Colonic mucosa (tissue), 4 donors: Measurements from ENCODE around the gene TBC1D22B. TPM values are rescaled to one million over a fixed set of nuclear protein-coding genes. Genes with fewer than 3 reads are reported as not detected.

Experiments used
- DNase-seq: peaks from one replicate; pipeline ENCODE4 v3.0.0-alpha.2; 2020
- H3K27ac ChIP-seq: fragments of 200-600 bp; one replicate; pipeline ENCODE4 v1.8.0; 2021
- H3K27me3 ChIP-seq: fragments of 200-600 bp; one replicate; pipeline ENCODE4 v1.8.0; 2021
- H3K36me3 ChIP-seq: fragments of 200-600 bp; one replicate; pipeline ENCODE4 v1.8.0; 2021
- H3K4me1 ChIP-seq: fragments of 200-600 bp; one replicate; pipeline ENCODE4 v1.8.0; 2021; ENCODE audit warnings: mild to moderate bottlenecking
- H3K4me3 ChIP-seq: fragments of 200-600 bp; one replicate; pipeline ENCODE4 v1.8.0; 2021
- H3K9ac ChIP-seq, 2 donors: one replicate each; pipeline ENCODE4 v1.7.0; 2013; ENCODE audit warnings: control low read depth in 2 of 2, low read depth in 2 of 2, low read length in 2 of 2
- H3K9me3 ChIP-seq: fragments of 200-600 bp; one replicate; pipeline ENCODE4 v1.8.0; 2021
- intact Hi-C: fragments of 100-400 bp; cut with DNase I; formaldehyde crosslinking; loops from one replicate; pipeline ENCODE4 v1.14.1; 2022
- total RNA-seq, 2 donors: library from RNA; stranded (reverse); fragmentation: NEBNext Ultra II Directional in 1 of 2; extraction: Animal tissue kit (Norgen Biotek cat#: 25700) in 1 of 2; gene quantifications; one replicate each; pipeline ENCODE4 v1.2.1, GENCODE V29; 2021
- TF ChIP-seq, protein P1 (sequence below): fragments of 200-600 bp; IDR thresholded peaks from one replicate; pipeline ENCODE4 v1.8.0; 2022; ENCODE audit warnings: antibody characterized with exemption, mild to moderate bottlenecking
- donor health status: healthy.
- donor health status: DM: no; HTN: no; CAD: no.
- donor health status: DM: no; HTN: no; CAD: no.

The TBC1D22B gene
- total RNA-seq, 2 donors from 2014 or later = 13.3 to 15.2 TPM

DNA sequence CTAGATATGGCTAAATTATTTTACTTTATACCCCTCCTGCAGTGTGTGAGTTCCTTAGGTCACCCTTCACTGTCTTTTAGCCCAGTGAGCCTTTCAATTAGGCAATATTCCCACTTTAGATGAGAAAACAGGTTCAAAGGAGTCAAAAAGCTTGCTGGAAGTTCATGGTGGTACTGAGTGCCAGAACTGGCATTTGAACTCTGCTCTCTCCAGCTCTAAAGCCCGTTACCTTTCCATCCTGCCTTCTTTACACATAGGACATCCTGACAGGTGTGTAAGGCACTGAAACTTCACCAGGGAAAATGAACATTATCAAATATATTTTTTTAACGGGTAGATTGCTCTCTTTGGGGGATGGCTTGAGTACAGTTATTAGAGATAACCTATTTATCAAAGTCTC lies 11.5 kb downstream of the TBC1D22B start:
- Histone ChIP-seq H3K36me3 (no peaks in the 10 kb centered on the region), H3K4me3 (no peak overlapping the region), H3K4me1 (no peaks in the 10 kb centered on the region), H3K9ac (no peak overlapping the region), H3K9me3 (no peaks in the 10 kb centered on the region), H3K27me3 (no peaks in the 10 kb centered on the region), H3K27ac (no peak overlapping the region)
- TF ChIP-seq, protein P1, sequence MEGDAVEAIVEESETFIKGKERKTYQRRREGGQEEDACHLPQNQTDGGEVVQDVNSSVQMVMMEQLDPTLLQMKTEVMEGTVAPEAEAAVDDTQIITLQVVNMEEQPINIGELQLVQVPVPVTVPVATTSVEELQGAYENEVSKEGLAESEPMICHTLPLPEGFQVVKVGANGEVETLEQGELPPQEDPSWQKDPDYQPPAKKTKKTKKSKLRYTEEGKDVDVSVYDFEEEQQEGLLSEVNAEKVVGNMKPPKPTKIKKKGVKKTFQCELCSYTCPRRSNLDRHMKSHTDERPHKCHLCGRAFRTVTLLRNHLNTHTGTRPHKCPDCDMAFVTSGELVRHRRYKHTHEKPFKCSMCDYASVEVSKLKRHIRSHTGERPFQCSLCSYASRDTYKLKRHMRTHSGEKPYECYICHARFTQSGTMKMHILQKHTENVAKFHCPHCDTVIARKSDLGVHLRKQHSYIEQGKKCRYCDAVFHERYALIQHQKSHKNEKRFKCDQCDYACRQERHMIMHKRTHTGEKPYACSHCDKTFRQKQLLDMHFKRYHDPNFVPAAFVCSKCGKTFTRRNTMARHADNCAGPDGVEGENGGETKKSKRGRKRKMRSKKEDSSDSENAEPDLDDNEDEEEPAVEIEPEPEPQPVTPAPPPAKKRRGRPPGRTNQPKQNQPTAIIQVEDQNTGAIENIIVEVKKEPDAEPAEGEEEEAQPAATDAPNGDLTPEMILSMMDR = no peak
- DNase-seq = no peak
- intact Hi-C loops = no loop called here

DNA sequence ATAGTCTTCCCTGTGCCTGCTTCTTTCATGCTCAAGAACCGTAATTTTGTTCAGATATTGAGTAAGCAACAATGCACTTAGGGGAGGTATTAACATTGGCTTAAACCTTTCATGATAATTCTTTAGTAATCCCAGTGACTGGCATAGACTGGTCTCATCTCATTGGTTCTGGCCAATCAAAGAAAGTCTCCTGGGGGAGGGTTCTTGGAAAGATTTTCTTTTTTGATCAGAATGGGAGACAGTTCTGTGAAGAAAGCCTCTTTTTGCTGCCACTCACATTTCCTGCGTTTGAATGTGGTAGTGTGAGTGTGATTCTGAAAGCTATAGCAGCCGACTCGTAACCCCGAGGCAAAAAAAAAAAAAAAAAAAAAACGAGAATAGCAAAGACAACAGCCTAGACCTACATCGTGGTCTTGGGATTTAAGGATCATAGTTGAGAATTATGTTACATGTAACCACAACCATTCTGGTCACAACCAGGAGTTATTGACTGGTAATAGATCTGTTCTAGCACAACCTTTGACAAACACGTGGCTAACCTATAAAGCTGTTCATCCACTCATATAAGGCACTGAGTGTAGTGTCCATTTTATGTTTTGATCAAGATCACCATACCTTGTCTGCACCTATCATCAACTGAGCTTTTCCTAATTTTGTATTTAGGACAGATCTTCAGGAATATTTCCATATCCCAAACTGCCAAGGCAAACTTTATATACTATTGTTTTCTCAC lies 15.4 kb downstream of the TBC1D22B start:
- Histone ChIP-seq H3K4me1 (no peaks in the 10 kb centered on the region), H3K9me3 (no peaks in the 10 kb centered on the region), H3K27me3 (no peaks in the 10 kb centered on the region), H3K36me3 (no peaks in the 10 kb centered on the region), H3K27ac (no peak overlapping the region), H3K4me3 (no peak overlapping the region), H3K9ac (no peak overlapping the region)
- intact Hi-C loops = no loop called here
- TF ChIP-seq, protein P1 = no peak
- no peak for DNase-seq

GRCh38 chr6:37273690-37274089 lies 16.1 kb downstream of the TBC1D22B start:
- TF ChIP-seq, protein P1 = no peak
- Histone ChIP-seq H3K27me3 (no peaks in the 10 kb centered on the region), H3K9me3 (no peaks in the 10 kb centered on the region), H3K4me1 (no peaks in the 10 kb centered on the region), H3K27ac (no peak overlapping the region), H3K4me3 (no peak overlapping the region), H3K36me3 (no peaks in the 10 kb centered on the region), H3K9ac (no peak overlapping the region)
- intact Hi-C loops = no loop called here
- DNase-seq = no peak

- Histone ChIP-seq H3K9me3 (no peaks in the 10 kb centered on the region), H3K9ac (no peak overlapping the region), H3K36me3 (no peaks in the 10 kb centered on the region), H3K27me3 (no peaks in the 10 kb centered on the region), H3K4me3 (no peak overlapping the region), H3K4me1 (no peaks in the 10 kb centered on the region), H3K27ac (no peak overlapping the region)
- intact Hi-C loops = no loop called here
- TF ChIP-seq, protein P1 = no peak
- no peak for DNase-seq
These were observed 17.8 kb downstream of the TBC1D22B start for GRCh38 chr6:37275350-37275749.

DNA sequence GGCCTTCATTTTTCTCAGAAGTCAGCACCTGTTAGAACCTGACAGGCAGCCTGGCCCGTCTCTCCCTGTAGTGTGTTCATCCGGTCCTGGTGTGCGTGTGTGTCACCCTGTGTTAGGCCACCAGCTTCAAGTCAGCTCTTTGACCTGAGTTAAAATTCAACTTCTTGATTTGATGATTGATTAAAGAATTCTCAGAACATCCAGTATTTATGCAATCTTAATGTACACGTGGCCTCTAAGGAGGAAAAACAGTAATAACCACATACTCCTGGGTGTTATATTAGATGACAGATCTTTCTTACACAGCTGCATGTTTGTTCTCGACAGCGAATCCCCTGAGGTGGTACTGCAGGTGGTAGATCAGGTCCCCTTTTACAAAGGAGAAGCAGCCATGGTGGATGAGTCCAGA lies 19.4 kb downstream of the TBC1D22B start:
- Histone ChIP-seq H3K27me3 (no peaks in the 10 kb centered on the region), H3K36me3 (no peaks in the 10 kb centered on the region), H3K9ac (no peak overlapping the region), H3K4me3 (no peak overlapping the region), H3K9me3 (no peaks in the 10 kb centered on the region), H3K27ac (no peak overlapping the region), H3K4me1 (no peaks in the 10 kb centered on the region)
- TF ChIP-seq, protein P1 = no peak
- DNase-seq = no peak
- intact Hi-C loops = no loop called here
